ENCODE results near the gene STXBP1. TPM values are rescaled to one million over a fixed set of nuclear protein-coding genes. Genes with fewer than 3 reads are reported as not detected.
A peak's percentile ranks its signal among the peaks of the same experiment; 100 is the strongest.

The STXBP1 gene
- total and polyA plus RNA-seq, 2 experiments from 2014 or later, result 48.6 to 50.4 TPM

- TF ChIP-seq EZH2phosphoT487 (IDR thresholded peaks at IDR 0.05; ENCODE audit: unreplicated experiment) (no peak), POLR2AphosphoS5 (IDR thresholded peaks at IDR 0.05; ENCODE audit: low read depth) (no peak)
Observed at GRCh38 chr9:127587966-127588365, 24.1 kb upstream of the STXBP1 start (continued).

GRCh38 chr9:127588740-127589506 is 23.2 kb upstream of the STXBP1 start:
- Histone ChIP-seq H3K4me2 (no peak overlapping the region), H3K27me3 (ENCODE audit: insufficient read depth) (no peaks in the 10 kb centered on the region), H3K4me1 (ENCODE audit: insufficient read depth) (no peaks in the 10 kb centered on the region; the same call in 1 of the 2 replicates), H3K27ac (ENCODE audit: low read depth) (no peak overlapping the region), H3K9me2 (ENCODE audit: insufficient read depth) (no peaks in the 10 kb centered on the region), H3K4me3 (no peak overlapping the region), H3F3A (replicated peaks; ENCODE audit: low read depth) (no peaks in the 10 kb centered on the region), H2AFZ (no peak overlapping the region), H3K79me2 (replicated peaks; ENCODE audit: insufficient read depth) (no peaks in the 10 kb centered on the region), H3K36me3 (ENCODE audit: insufficient read depth) (no peaks in the 10 kb centered on the region), H4K20me1 (replicated peaks; ENCODE audit: insufficient read depth) (no peaks in the 10 kb centered on the region)
- H3K27ac Mint-ChIP-seq, result no peak overlapping the region
- H3K4me3 Mint-ChIP-seq, result no peak overlapping the region
- H3K9me3 Mint-ChIP-seq, result no peaks in the 10 kb centered on the region
- peaks cover 14% of the 10 kb centered on the region for H3K4me1 Mint-ChIP-seq
- H3K36me3 Mint-ChIP-seq (ENCODE audit: low read depth), result no peaks in the 10 kb centered on the region
- peak; percentile 43 for ATAC-seq
- DNase-seq (ENCODE audit: low spot score), result peak; percentile 43
- peaks cover 20% of the 10 kb centered on the region for H3K27me3 Mint-ChIP-seq (ENCODE audit: insufficient read depth, low read depth, poor library complexity)
- no peak for TF ChIP-seq STAT1 (IDR thresholded peaks at IDR 0.05; ENCODE audit: unreplicated experiment)
- TF ChIP-seq REST (IDR thresholded peaks at IDR 0.05; ENCODE audit: unreplicated experiment), result no peak
- no peak for TF ChIP-seq CTCF (conservative IDR thresholded peaks at IDR 0.05; ENCODE audit: low read depth in 2 of 2)
- TF ChIP-seq ZNF331 (CRISPR knock-in tag; IDR thresholded peaks at IDR 0.05; ENCODE audit: low read depth), result no peak
- TF ChIP-seq ZNF462 (CRISPR knock-in tag; IDR thresholded peaks at IDR 0.05), result no peak
- TF ChIP-seq NANOG (IDR thresholded peaks at IDR 0.05; ENCODE audit: borderline replicate concordance), result no peak
- TF ChIP-seq POLR2AphosphoS5 (IDR thresholded peaks at IDR 0.05; ENCODE audit: low read depth), result no peak
- TF ChIP-seq ETS1 (IDR thresholded peaks at IDR 0.05), result no peak
- no peak for TF ChIP-seq EZH2phosphoT487 (IDR thresholded peaks at IDR 0.05; ENCODE audit: unreplicated experiment)
- no peak for TF ChIP-seq EZH2 (IDR thresholded peaks at IDR 0.05; ENCODE audit: low read depth, unreplicated experiment)
- no peak for TF ChIP-seq CREB1 (CRISPR knock-in tag; IDR thresholded peaks at IDR 0.05; ENCODE audit: low read depth)
- no peak for TF ChIP-seq JUNB (IDR thresholded peaks at IDR 0.05; ENCODE audit: unreplicated experiment)

All from GM23338 (cell line).